ENCODE results near the gene PACRG.
A peak's percentile ranks its signal among the peaks of the same experiment; 100 is the strongest.

DNA sequence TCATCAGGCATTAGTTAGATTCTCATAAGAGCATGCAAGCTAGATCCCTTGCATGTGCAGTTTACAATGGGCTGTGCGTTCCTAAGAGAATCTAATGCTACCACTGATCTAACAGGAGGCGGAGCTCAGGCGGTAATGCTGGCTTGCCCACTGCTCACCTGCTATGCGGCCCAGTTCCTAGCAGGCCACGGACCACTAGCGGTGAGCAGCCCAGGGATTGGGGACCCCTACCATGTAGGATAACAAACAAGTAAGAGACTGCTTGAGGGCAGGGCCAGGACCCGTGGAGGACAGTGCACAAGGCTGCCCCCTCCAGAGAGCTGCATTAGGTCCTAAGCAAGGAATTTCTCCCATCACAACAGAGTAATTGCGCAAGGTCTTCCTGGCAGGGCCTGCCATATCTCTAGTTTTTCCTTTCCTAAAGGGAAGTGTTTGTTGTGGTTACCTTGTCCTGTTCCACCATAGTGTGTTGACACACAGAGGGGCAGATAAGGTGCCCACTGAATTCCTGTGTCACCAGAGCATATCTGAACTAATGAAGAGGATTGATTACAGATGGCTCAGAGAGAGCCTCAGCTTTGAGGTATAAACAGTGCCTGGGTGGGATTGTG, 58.0 kb downstream of the PACRG start:
- TF ChIP-seq TCF12 (IDR thresholded peaks at IDR 0.05; ENCODE audit: low read depth) (no peak), TAF1 (IDR thresholded peaks at IDR 0.05; ENCODE audit: low read depth) (no peak), EGR1 (IDR thresholded peaks at IDR 0.05) (no peak), EP300 (IDR thresholded peaks at IDR 0.05; ENCODE audit: borderline replicate concordance) (no peak), YY1 (IDR thresholded peaks at IDR 0.05; ENCODE audit: low read depth) (no peak), FOXM1 (IDR thresholded peaks at IDR 0.05; ENCODE audit: borderline replicate concordance, low read depth) (no peak), NFIC (IDR thresholded peaks at IDR 0.05) (no peak), RAD21 (IDR thresholded peaks at IDR 0.05; ENCODE audit: low read depth) (no peak), TEAD4 (IDR thresholded peaks at IDR 0.05) (no peak), CREB1 (IDR thresholded peaks at IDR 0.05; ENCODE audit: low read depth) (no peak), CEBPB (IDR thresholded peaks at IDR 0.05) (0 out of 2 replicates have a peak, but pooled peaks have one; percentile 55)
- TF ChIP-seq, protein P1, sequence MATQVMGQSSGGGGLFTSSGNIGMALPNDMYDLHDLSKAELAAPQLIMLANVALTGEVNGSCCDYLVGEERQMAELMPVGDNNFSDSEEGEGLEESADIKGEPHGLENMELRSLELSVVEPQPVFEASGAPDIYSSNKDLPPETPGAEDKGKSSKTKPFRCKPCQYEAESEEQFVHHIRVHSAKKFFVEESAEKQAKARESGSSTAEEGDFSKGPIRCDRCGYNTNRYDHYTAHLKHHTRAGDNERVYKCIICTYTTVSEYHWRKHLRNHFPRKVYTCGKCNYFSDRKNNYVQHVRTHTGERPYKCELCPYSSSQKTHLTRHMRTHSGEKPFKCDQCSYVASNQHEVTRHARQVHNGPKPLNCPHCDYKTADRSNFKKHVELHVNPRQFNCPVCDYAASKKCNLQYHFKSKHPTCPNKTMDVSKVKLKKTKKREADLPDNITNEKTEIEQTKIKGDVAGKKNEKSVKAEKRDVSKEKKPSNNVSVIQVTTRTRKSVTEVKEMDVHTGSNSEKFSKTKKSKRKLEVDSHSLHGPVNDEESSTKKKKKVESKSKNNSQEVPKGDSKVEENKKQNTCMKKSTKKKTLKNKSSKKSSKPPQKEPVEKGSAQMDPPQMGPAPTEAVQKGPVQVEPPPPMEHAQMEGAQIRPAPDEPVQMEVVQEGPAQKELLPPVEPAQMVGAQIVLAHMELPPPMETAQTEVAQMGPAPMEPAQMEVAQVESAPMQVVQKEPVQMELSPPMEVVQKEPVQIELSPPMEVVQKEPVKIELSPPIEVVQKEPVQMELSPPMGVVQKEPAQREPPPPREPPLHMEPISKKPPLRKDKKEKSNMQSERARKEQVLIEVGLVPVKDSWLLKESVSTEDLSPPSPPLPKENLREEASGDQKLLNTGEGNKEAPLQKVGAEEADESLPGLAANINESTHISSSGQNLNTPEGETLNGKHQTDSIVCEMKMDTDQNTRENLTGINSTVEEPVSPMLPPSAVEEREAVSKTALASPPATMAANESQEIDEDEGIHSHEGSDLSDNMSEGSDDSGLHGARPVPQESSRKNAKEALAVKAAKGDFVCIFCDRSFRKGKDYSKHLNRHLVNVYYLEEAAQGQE (IDR thresholded peaks at IDR 0.05; ENCODE audit: low read depth): no peak
- TF ChIP-seq, protein P2, sequence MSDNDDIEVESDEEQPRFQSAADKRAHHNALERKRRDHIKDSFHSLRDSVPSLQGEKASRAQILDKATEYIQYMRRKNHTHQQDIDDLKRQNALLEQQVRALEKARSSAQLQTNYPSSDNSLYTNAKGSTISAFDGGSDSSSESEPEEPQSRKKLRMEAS (IDR thresholded peaks at IDR 0.05): no peak
- TF ChIP-seq, protein P3, sequence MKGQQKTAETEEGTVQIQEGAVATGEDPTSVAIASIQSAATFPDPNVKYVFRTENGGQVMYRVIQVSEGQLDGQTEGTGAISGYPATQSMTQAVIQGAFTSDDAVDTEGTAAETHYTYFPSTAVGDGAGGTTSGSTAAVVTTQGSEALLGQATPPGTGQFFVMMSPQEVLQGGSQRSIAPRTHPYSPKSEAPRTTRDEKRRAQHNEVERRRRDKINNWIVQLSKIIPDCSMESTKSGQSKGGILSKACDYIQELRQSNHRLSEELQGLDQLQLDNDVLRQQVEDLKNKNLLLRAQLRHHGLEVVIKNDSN (IDR thresholded peaks at IDR 0.05): no peak

Data from Ishikawa (cell line).